Peyer's patch (tissue), 4 donors: ENCODE data around the gene EIF3C.
"Not testable (repeated sequence)": the region's sequence is repeated elsewhere in the genome, so short reads cannot be mapped to it uniquely, and the experiment has no call there.

Experiments
- POLR2A ChIP-seq, 2 donors: fragments of 450-650 bp; IDR thresholded peaks; one replicate each; pipeline ENCODE4 v1.5.1; 2017; ENCODE audit warnings: antibody characterized with exemption in 2 of 2, mild to moderate bottlenecking in 2 of 2, moderate library complexity in 2 of 2
- TF ChIP-seq, protein P1 (sequence below), 6 experiments: fragments of 450-650 bp in 4 of 6; fragments of 200-600 bp in 2 of 6; sonication (generic) in 1 of 6; IDR thresholded peaks; one replicate each; pipeline ENCODE4 v1.5.1; 2017 to 2019; ENCODE audit warnings: antibody characterized with exemption in 6 of 6, mild to moderate bottlenecking in 3 of 6, moderate library complexity in 1 of 6

DNA sequence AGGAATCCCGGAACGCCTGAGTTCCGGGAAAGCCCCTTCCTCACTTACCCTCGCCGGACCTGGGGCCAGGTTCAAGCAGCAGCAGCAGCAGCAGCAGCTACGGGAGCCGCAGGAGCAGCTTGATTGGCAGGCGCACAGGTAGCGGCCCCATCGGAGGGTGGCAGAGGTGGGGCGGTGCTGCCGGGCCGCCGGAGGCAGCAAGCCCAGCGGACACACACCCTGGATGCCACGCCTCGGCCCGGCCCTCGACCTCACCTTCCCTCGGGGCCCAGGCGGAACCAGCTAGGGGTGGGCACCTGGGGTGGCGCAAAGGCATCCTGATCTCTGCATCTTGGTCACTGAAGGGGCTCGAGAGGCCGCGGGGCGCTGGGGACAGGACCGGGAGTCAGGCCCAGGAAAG lies 29.4 kb downstream of the EIF3C start:
- TF ChIP-seq, protein P1, sequence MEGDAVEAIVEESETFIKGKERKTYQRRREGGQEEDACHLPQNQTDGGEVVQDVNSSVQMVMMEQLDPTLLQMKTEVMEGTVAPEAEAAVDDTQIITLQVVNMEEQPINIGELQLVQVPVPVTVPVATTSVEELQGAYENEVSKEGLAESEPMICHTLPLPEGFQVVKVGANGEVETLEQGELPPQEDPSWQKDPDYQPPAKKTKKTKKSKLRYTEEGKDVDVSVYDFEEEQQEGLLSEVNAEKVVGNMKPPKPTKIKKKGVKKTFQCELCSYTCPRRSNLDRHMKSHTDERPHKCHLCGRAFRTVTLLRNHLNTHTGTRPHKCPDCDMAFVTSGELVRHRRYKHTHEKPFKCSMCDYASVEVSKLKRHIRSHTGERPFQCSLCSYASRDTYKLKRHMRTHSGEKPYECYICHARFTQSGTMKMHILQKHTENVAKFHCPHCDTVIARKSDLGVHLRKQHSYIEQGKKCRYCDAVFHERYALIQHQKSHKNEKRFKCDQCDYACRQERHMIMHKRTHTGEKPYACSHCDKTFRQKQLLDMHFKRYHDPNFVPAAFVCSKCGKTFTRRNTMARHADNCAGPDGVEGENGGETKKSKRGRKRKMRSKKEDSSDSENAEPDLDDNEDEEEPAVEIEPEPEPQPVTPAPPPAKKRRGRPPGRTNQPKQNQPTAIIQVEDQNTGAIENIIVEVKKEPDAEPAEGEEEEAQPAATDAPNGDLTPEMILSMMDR (IDR thresholded peaks at IDR 0.05) = not testable (repeated sequence)
- TF ChIP-seq POLR2A (IDR thresholded peaks at IDR 0.05) = not testable (repeated sequence)
